CD8-positive, alpha-beta memory T cell (primary cell): Measurements from ENCODE around the gene KLF12. TPM values are rescaled to one million over a fixed set of nuclear protein-coding genes. Genes with fewer than 3 reads are reported as not detected.

ENCODE experiments used
- CTCF ChIA-PET: fragments of 350-600 bp; sonication (Branson Sonifier 250); formaldehyde crosslinking; loops from one replicate; lab custom pipeline; 2021; ENCODE audit warnings: antibody characterized with exemption; lab: Charles Lee
- POLR2A ChIA-PET: fragments of 350-600 bp; sonication (Branson Sonifier 250); formaldehyde crosslinking; loops from one replicate; lab custom pipeline; 2021; ENCODE audit warnings: antibody characterized with exemption; lab: Charles Lee
- DNase-seq, 5 donors: peaks; one replicate each; pipeline versions ENCODE4 v3.0.0 to v3.0.0-alpha.2; 2020 to 2022; ENCODE audit warnings: mixed read lengths in 1 of 5
- H3K27ac ChIP-seq: one replicate; pipeline ENCODE4 v1.7.0; 2013; ENCODE audit warnings: low read depth, mild to moderate bottlenecking, low read length, moderate library complexity
- H3K27me3 ChIP-seq: 2 replicates; pipeline ENCODE4 v1.7.0; 2013; ENCODE audit warnings: low read length, mild to moderate bottlenecking; ENCODE audit not compliant: insufficient read depth, poor library complexity, severe bottlenecking
- H3K36me3 ChIP-seq: 2 replicates; pipeline ENCODE4 v1.7.0; 2013; ENCODE audit warnings: mild to moderate bottlenecking, low read length, moderate library complexity; ENCODE audit not compliant: insufficient read depth
- H3K4me1 ChIP-seq: 2 replicates; pipeline ENCODE4 v1.7.0; 2013; ENCODE audit warnings: mild to moderate bottlenecking, low read length, moderate library complexity; ENCODE audit not compliant: insufficient read depth
- H3K4me3 ChIP-seq: 2 replicates; pipeline ENCODE4 v1.7.0; 2013; ENCODE audit warnings: mild to moderate bottlenecking, low read length
- H3K9me3 ChIP-seq: 2 replicates; pipeline ENCODE4 v1.7.0; 2013; ENCODE audit warnings: mild to moderate bottlenecking, low read length
- H3K27ac Mint-ChIP-seq, 8 donors: one replicate each; pipeline ENCODE4 v1.8.0; 2020 to 2021; ENCODE audit warnings: mixed read lengths in 8 of 8, mild to moderate bottlenecking in 6 of 8, inconsistent platforms in 3 of 8, moderate library complexity in 3 of 8
- H3K27me3 Mint-ChIP-seq, 2 donors: one replicate each; pipeline ENCODE4 v1.8.0; 2020 to 2021; ENCODE audit warnings: mixed read lengths in 2 of 2, mild to moderate bottlenecking in 1 of 2, moderate library complexity in 1 of 2
- H3K36me3 Mint-ChIP-seq, 3 donors: one replicate each; pipeline ENCODE4 v1.8.0; 2020 to 2021; ENCODE audit warnings: mixed read lengths in 3 of 3, inconsistent platforms in 1 of 3, mild to moderate bottlenecking in 1 of 3
- H3K4me1 Mint-ChIP-seq, 3 donors: one replicate each; pipeline ENCODE4 v1.8.0; 2020 to 2021; ENCODE audit warnings: mixed read lengths in 3 of 3, inconsistent platforms in 1 of 3, mild to moderate bottlenecking in 1 of 3
- H3K4me3 Mint-ChIP-seq, 7 donors: one replicate each; pipeline ENCODE4 v1.8.0; 2020 to 2021; ENCODE audit warnings: mixed read lengths in 7 of 7, mild to moderate bottlenecking in 6 of 7, moderate library complexity in 4 of 7, inconsistent platforms in 2 of 7
- H3K9me3 Mint-ChIP-seq, 5 donors: one replicate each; pipeline ENCODE4 v1.8.0; 2020 to 2022; ENCODE audit warnings: mixed read lengths in 5 of 5, mild to moderate bottlenecking in 3 of 5, moderate library complexity in 2 of 5, inconsistent platforms in 1 of 5
- polyA plus RNA-seq: library from polyadenylated mRNA; unstranded; fragments of 300-500 nt; fragmentation: Illumina TruSeq; gene quantifications from one replicate; pipeline ENCODE4 v1.2.3, GENCODE V29; 2021
- total RNA-seq, 2 experiments: library from RNA; stranded (reverse); gene quantifications; one replicate each; pipeline ENCODE4 v1.2.3, GENCODE V29; 2021

Gene KLF12
- total and polyA plus RNA-seq, 3 experiments from 2014 or later = 28.6 to 33.6 (median 29.1) TPM

GRCh38 chr13:74148352-74148751 lies 14.1 kb upstream of the KLF12 start:
- ChIA-PET POLR2A (no interaction called here), CTCF (no interaction called here)
- Histone ChIP-seq H3K4me3 (no peak overlapping the region), H3K27me3 (no peaks in the 10 kb centered on the region), H3K27ac (no peak overlapping the region), H3K36me3 (no peaks in the 10 kb centered on the region), H3K4me1 (no peaks in the 10 kb centered on the region), H3K9me3 (no peaks in the 10 kb centered on the region)
- H3K27ac Mint-ChIP-seq = no peak overlapping the region
- no peaks in the 10 kb centered on the region for H3K9me3 Mint-ChIP-seq
- H3K27me3 Mint-ChIP-seq = no peaks in the 10 kb centered on the region
- H3K4me3 Mint-ChIP-seq = no peak overlapping the region
- no peak for DNase-seq
- H3K36me3 Mint-ChIP-seq = no peaks in the 10 kb centered on the region
- H3K4me1 Mint-ChIP-seq = peaks cover 0 to 8% (median 0%) of the 10 kb centered on the region in 3 donors

GRCh38 chr13:74145249-74145975 lies 11.2 kb upstream of the KLF12 start:
- no peak overlapping the region for H3K27ac Mint-ChIP-seq
- POLR2A ChIA-PET = no interaction called here
- H3K27me3 Mint-ChIP-seq = no peaks in the 10 kb centered on the region
- CTCF ChIA-PET = interaction anchor here (1.0 kb wide), 1 partner anchor 141 kb away, joined by 3 read pairs; no protein-coding TSS in a partner anchor
- no peak for DNase-seq
- Histone ChIP-seq H3K9me3 (no peaks in the 10 kb centered on the region), H3K4me1 (no peaks in the 10 kb centered on the region), H3K27ac (no peak overlapping the region), H3K36me3 (no peaks in the 10 kb centered on the region), H3K27me3 (no peaks in the 10 kb centered on the region), H3K4me3 (no peak overlapping the region)
- H3K9me3 Mint-ChIP-seq = no peaks in the 10 kb centered on the region
- no peaks in the 10 kb centered on the region for H3K36me3 Mint-ChIP-seq
- H3K4me1 Mint-ChIP-seq = peaks cover 0 to 8% (median 0%) of the 10 kb centered on the region in 3 donors
- H3K4me3 Mint-ChIP-seq = no peak overlapping the region

- no peaks in the 10 kb centered on the region for H3K36me3 ChIP-seq
- ChIA-PET CTCF (no interaction called here), POLR2A (no interaction called here)
- no peak overlapping the region for H3K4me3 ChIP-seq
- Mint-ChIP-seq H3K4me3 (no peak overlapping the region), H3K36me3 (no peaks in the 10 kb centered on the region), H3K27me3 (no peaks in the 10 kb centered on the region), H3K27ac (no peak overlapping the region), H3K9me3 (no peaks in the 10 kb centered on the region), H3K4me1 (peaks cover 0 to 8% (median 0%) of the 10 kb centered on the region in 3 donors)
- H3K27me3 ChIP-seq = no peaks in the 10 kb centered on the region
- H3K27ac ChIP-seq = no peak overlapping the region
- H3K9me3 ChIP-seq = no peaks in the 10 kb centered on the region
- H3K4me1 ChIP-seq = no peaks in the 10 kb centered on the region
- no peak for DNase-seq
These were observed 10.1 kb upstream of the KLF12 start for GRCh38 chr13:74144269-74144668.

- no peaks in the 10 kb centered on the region for H3K27me3 ChIP-seq
- no peaks in the 10 kb centered on the region for H3K36me3 Mint-ChIP-seq
- H3K36me3 ChIP-seq = no peaks in the 10 kb centered on the region
- no peak overlapping the region for H3K4me3 Mint-ChIP-seq
- peaks cover 0 to 8% (median 2%) of the 10 kb centered on the region in 3 donors for H3K4me1 Mint-ChIP-seq
- no peak for DNase-seq
- no peaks in the 10 kb centered on the region for H3K9me3 Mint-ChIP-seq
- no peaks in the 10 kb centered on the region for H3K9me3 ChIP-seq
- peak overlapping the region in 1 of 8 donors; percentile 40 for H3K27ac Mint-ChIP-seq
- no peaks in the 10 kb centered on the region for H3K27me3 Mint-ChIP-seq
- H3K4me3 ChIP-seq = no peak overlapping the region
- ChIA-PET POLR2A (interaction anchor here (0.7 kb wide), 1 partner anchor 9 kb away, joined by 3 read pairs; no protein-coding TSS in a partner anchor), CTCF (interaction anchor here (1.7 kb wide), 2 partner anchors 9 to 145 kb away, joined by 5 to 8 read pairs; no protein-coding TSS in a partner anchor)
- no peak overlapping the region for H3K27ac ChIP-seq
- H3K4me1 ChIP-seq = no peaks in the 10 kb centered on the region
These were observed 8.1 kb upstream of the KLF12 start for GRCh38 chr13:74142257-74142656.

GRCh38 chr13:74138241-74138640 lies 4.0 kb upstream of the KLF12 start:
- peak overlapping the region in 2 of 8 donors; percentile 2 to 53 for H3K27ac Mint-ChIP-seq
- CTCF ChIA-PET = interaction anchor here (0.9 to 3.5 kb wide), 3 partner anchors 15 to 149 kb away, joined by 3 to 14 read pairs (median 3); no protein-coding TSS in a partner anchor

GRCh38 chr13:74136084-74136658 lies 2.0 kb upstream of the KLF12 start:
- peaks cover 0 to 6% of the 10 kb centered on the region in 2 donors for H3K27me3 Mint-ChIP-seq
- H3K36me3 Mint-ChIP-seq = peaks cover 0 to 22% (median 0%) of the 10 kb centered on the region in 3 donors
- Histone ChIP-seq H3K4me3 (peak overlapping the region; percentile 92), H3K9me3 (no peaks in the 10 kb centered on the region), H3K27ac (peak overlapping the region; percentile 82), H3K4me1 (peaks cover 9% of the 10 kb centered on the region), H3K36me3 (no peaks in the 10 kb centered on the region), H3K27me3 (no peaks in the 10 kb centered on the region)
- CTCF ChIA-PET = interaction anchor here (1.0 to 8.1 kb wide), 7 partner anchors 95 to 288 kb away, joined by 3 to 79 read pairs (median 4); no protein-coding TSS in a partner anchor
- no peak overlapping the region for H3K27ac Mint-ChIP-seq
- DNase-seq = peak; percentile 21 to 63 (median 43)
- H3K4me1 Mint-ChIP-seq = peaks cover 13 to 16% (median 13%) of the 10 kb centered on the region in 3 donors
- peaks cover 0 to 2% (median 0%) of the 10 kb centered on the region in 5 donors for H3K9me3 Mint-ChIP-seq
- H3K4me3 Mint-ChIP-seq = no peak overlapping the region
- POLR2A ChIA-PET = interaction anchor here (6.4 kb wide), 1 partner anchor 151 kb away, joined by 79 read pairs; no protein-coding TSS in a partner anchor

More at GRCh38 chr13:74138241-74138640, 4.0 kb upstream of the KLF12 start:
- Histone ChIP-seq H3K27me3 (no peaks in the 10 kb centered on the region), H3K36me3 (no peaks in the 10 kb centered on the region), H3K27ac (no peak overlapping the region), H3K4me1 (no peaks in the 10 kb centered on the region), H3K9me3 (no peaks in the 10 kb centered on the region), H3K4me3 (no peak overlapping the region)
- POLR2A ChIA-PET = interaction anchor here (1.1 kb wide), 1 partner anchor 15 kb away, joined by 5 read pairs; no protein-coding TSS in a partner anchor
- H3K4me3 Mint-ChIP-seq = peak overlapping the region in 1 of 7 donors; percentile 33
- H3K4me1 Mint-ChIP-seq = peaks cover 0 to 4% (median 3%) of the 10 kb centered on the region in 3 donors
- DNase-seq = no peak
- peaks cover 0 to 2% (median 0%) of the 10 kb centered on the region in 5 donors for H3K9me3 Mint-ChIP-seq
- peaks cover 0 to 6% of the 10 kb centered on the region in 2 donors for H3K27me3 Mint-ChIP-seq
- peaks cover 0 to 7% (median 0%) of the 10 kb centered on the region in 3 donors for H3K36me3 Mint-ChIP-seq

GRCh38 chr13:74135326-74136083 lies 1.3 kb upstream of the KLF12 start:
- Histone ChIP-seq H3K4me1 (peaks cover 16% of the 10 kb centered on the region), H3K27ac (peak overlapping the region; percentile 82), H3K27me3 (no peaks in the 10 kb centered on the region), H3K4me3 (peak overlapping the region; percentile 92), H3K9me3 (no peaks in the 10 kb centered on the region), H3K36me3 (no peaks in the 10 kb centered on the region)
- Mint-ChIP-seq H3K4me3 (peak overlapping the region in 5 of 7 donors; percentile 74 to 97 (median 92)), H3K27me3 (peaks cover 0 to 6% of the 10 kb centered on the region in 2 donors), H3K27ac (peak overlapping the region in 1 of 8 donors; percentile 75), H3K36me3 (peaks cover 0 to 22% (median 0%) of the 10 kb centered on the region in 3 donors), H3K4me1 (peaks cover 20 to 22% (median 20%) of the 10 kb centered on the region in 3 donors), H3K9me3 (peaks cover 0 to 2% (median 0%) of the 10 kb centered on the region in 5 donors)
- DNase-seq = peak; percentile 56 to 74 (median 59)
- ChIA-PET POLR2A (interaction anchor here (0.8 to 6.4 kb wide), 7 partner anchors 16 to 372 kb away, joined by 3 to 79 read pairs (median 4); no protein-coding TSS in a partner anchor), CTCF (interaction anchor here (1.0 to 8.1 kb wide), 7 partner anchors 95 to 287 kb away, joined by 3 to 79 read pairs (median 4); no protein-coding TSS in a partner anchor)
